Neutrophil (primary cell): ENCODE results near the gene GPC5.
"Not testable (repeated sequence)": the region's sequence is repeated elsewhere in the genome, so short reads cannot be mapped to it uniquely, and the experiment has no call there.

Source experiments
- H3K27ac ChIP-seq: fragments of 200-600 bp; sonication (generic); 2 replicates; pipeline ENCODE4 v1.5.1; 2016; ENCODE audit warnings: mild to moderate bottlenecking, moderate library complexity
- H3K27me3 ChIP-seq: fragments of 200-600 bp; sonication (generic); 2 replicates; pipeline ENCODE4 v1.6.0; 2016; ENCODE audit warnings: mild to moderate bottlenecking
- H3K36me3 ChIP-seq: fragments of 200-600 bp; sonication (generic); 2 replicates; pipeline ENCODE4 v1.5.1; 2017
- H3K4me1 ChIP-seq, 2 experiments: fragments of 200-600 bp in 1 of 2; sonication (generic) in 1 of 2; 1 replicate in 1 of 2; 2 replicates in 1 of 2; pipeline versions ENCODE4 v1.5.1 to v1.6.1; 2013 to 2016; ENCODE audit warnings: low read depth in 1 of 2, low read length in 1 of 2, mild to moderate bottlenecking in 1 of 2, moderate library complexity in 1 of 2; ENCODE audit not compliant: control insufficient read depth in 1 of 2, insufficient read depth in 1 of 2
- H3K4me3 ChIP-seq, 2 experiments: fragments of 200-600 bp in 1 of 2; sonication (generic) in 1 of 2; 1 replicate in 1 of 2; 2 replicates in 1 of 2; pipeline ENCODE4 v1.5.1; 2013 to 2016; ENCODE audit warnings: low read depth in 1 of 2, low read length in 1 of 2, mild to moderate bottlenecking in 1 of 2, moderate library complexity in 1 of 2
- H3K9me3 ChIP-seq: fragments of 200-600 bp; sonication (generic); 2 replicates; pipeline ENCODE4 v1.5.1; 2016
- TF ChIP-seq, protein P1 (sequence below): fragments of 200-600 bp; sonication (generic); IDR thresholded peaks from 2 replicates; pipeline ENCODE4 v1.5.1; 2016; ENCODE audit warnings: antibody characterized with exemption

Gene GPC5

GRCh38 chr13:92896842-92897241, 1498.4 kb downstream of the GPC5 start:
- no peaks in the 10 kb centered on the region for H3K9me3 ChIP-seq
- H3K27ac ChIP-seq = no peak overlapping the region
- TF ChIP-seq, protein P1, sequence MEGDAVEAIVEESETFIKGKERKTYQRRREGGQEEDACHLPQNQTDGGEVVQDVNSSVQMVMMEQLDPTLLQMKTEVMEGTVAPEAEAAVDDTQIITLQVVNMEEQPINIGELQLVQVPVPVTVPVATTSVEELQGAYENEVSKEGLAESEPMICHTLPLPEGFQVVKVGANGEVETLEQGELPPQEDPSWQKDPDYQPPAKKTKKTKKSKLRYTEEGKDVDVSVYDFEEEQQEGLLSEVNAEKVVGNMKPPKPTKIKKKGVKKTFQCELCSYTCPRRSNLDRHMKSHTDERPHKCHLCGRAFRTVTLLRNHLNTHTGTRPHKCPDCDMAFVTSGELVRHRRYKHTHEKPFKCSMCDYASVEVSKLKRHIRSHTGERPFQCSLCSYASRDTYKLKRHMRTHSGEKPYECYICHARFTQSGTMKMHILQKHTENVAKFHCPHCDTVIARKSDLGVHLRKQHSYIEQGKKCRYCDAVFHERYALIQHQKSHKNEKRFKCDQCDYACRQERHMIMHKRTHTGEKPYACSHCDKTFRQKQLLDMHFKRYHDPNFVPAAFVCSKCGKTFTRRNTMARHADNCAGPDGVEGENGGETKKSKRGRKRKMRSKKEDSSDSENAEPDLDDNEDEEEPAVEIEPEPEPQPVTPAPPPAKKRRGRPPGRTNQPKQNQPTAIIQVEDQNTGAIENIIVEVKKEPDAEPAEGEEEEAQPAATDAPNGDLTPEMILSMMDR = no peak

GRCh38 chr13:92898946-92899345, 1500.5 kb downstream of the GPC5 start:
- H3K27me3 ChIP-seq, H3K4me1 ChIP-seq, H3K27ac ChIP-seq, H3K36me3 ChIP-seq, H3K4me3 ChIP-seq, H3K9me3 ChIP-seq: not testable (repeated sequence)

More at GRCh38 chr13:92896842-92897241, 1498.4 kb downstream of the GPC5 start:
- Histone ChIP-seq H3K36me3 (no peaks in the 10 kb centered on the region), H3K27me3 (no peaks in the 10 kb centered on the region), H3K4me1 (no peaks in the 10 kb centered on the region), H3K4me3 (no peak overlapping the region)

GRCh38 chr13:92900446-92900845, 1502.0 kb downstream of the GPC5 start:
- Histone ChIP-seq H3K9me3 (no peaks in the 10 kb centered on the region), H3K36me3 (no peaks in the 10 kb centered on the region), H3K4me3 (no peak overlapping the region), H3K27me3 (no peaks in the 10 kb centered on the region), H3K4me1 (no peaks in the 10 kb centered on the region), H3K27ac (no peak overlapping the region)
- TF ChIP-seq, protein P1 = no peak

GRCh38 chr13:92901739-92902138, 1503.3 kb downstream of the GPC5 start:
- H3K27me3 ChIP-seq = no peaks in the 10 kb centered on the region
- TF ChIP-seq, protein P1 = no peak
- no peaks in the 10 kb centered on the region for H3K9me3 ChIP-seq
- H3K36me3 ChIP-seq = no peaks in the 10 kb centered on the region
- no peak overlapping the region for H3K4me3 ChIP-seq
- no peak overlapping the region for H3K27ac ChIP-seq
- no peaks in the 10 kb centered on the region for H3K4me1 ChIP-seq

- no peaks in the 10 kb centered on the region for H3K36me3 ChIP-seq
- H3K27me3 ChIP-seq = no peaks in the 10 kb centered on the region
- no peaks in the 10 kb centered on the region for H3K4me1 ChIP-seq
- TF ChIP-seq, protein P1 = no peak
- no peak overlapping the region for H3K27ac ChIP-seq
- no peaks in the 10 kb centered on the region for H3K9me3 ChIP-seq
- no peak overlapping the region for H3K4me3 ChIP-seq
Measured at GRCh38 chr13:92912629-92913028, 1514.2 kb downstream of the GPC5 start.

DNA sequence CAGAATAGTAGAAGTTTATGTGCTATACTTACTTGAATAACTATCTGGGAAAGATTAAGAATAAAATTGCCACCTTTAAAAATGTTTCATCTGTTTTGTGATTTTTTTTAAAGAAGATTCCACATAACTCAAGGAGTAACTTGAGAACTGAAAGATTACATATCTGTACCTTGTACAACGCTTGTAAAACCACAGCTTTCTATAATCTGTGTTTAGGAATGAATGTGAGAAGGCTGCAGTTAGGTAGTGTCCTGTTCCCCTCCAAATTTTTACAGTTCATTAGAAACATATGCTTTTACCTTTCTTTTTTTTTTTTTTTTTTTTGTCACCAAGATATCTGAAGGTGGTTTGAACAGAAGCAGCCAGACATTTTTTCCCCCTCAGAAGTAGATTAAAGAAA, 1515.4 kb downstream of the GPC5 start:
- Histone ChIP-seq H3K9me3 (no peaks in the 10 kb centered on the region), H3K4me3 (no peak overlapping the region), H3K27ac (no peak overlapping the region), H3K36me3 (no peaks in the 10 kb centered on the region), H3K27me3 (no peaks in the 10 kb centered on the region), H3K4me1 (no peaks in the 10 kb centered on the region)
- TF ChIP-seq, protein P1 = no peak
